ENCODE results near the gene KLHL29. TPM values are rescaled to one million over a fixed set of nuclear protein-coding genes. Genes with fewer than 3 reads are reported as not detected.

Gene KLHL29
- total and polyA plus RNA-seq, 4 donors = 0.29 to 2.3 (median 0.68) TPM

- H3K9me3 ChIP-seq (ENCODE audit: control insufficient read depth in 4 of 4, low read length in 3 of 4) = no peaks in the 10 kb centered on the region
- 89% methylated on average over 10 of the region's 10 CpGs for WGBS
- no peaks in the 10 kb centered on the region for H3K36me3 ChIP-seq (ENCODE audit: control insufficient read depth in 4 of 4, insufficient read depth in 3 of 4, low read depth in 1 of 4, low read length in 3 of 4)
- H3K4me3 ChIP-seq (ENCODE audit: low read depth in 1 of 3, low read length in 3 of 3) = no peak overlapping the region
- H3K9ac ChIP-seq (ENCODE audit: low read depth in 1 of 2, low read length in 2 of 2) = no peak overlapping the region
- no peaks in the 10 kb centered on the region for H3K27me3 ChIP-seq (ENCODE audit: control insufficient read depth in 4 of 4, insufficient read depth in 4 of 4, low read length in 3 of 4)
- no peaks in the 10 kb centered on the region for H3K4me1 ChIP-seq (ENCODE audit: control insufficient read depth in 4 of 4, insufficient read depth in 4 of 4, low read length in 3 of 4)
- DNase-seq (ENCODE audit: low spot score) = no peak
- TF ChIP-seq JUND (IDR thresholded peaks at IDR 0.05) (no peak), REST (IDR thresholded peaks at IDR 0.05) (no peak), HNF4A (conservative IDR thresholded peaks at IDR 0.05) (no peak)
- H3K27ac ChIP-seq (ENCODE audit: low read depth in 1 of 2, low read length in 2 of 2) = no peak overlapping the region
These were observed 101.1 kb downstream of the KLHL29 start for GRCh38 chr2:23485841-23486683.

GRCh38 chr2:23486684-23487075 is 101.7 kb downstream of the KLHL29 start:
- Histone ChIP-seq H3K4me1 (ENCODE audit: control insufficient read depth in 4 of 4, insufficient read depth in 4 of 4, low read length in 3 of 4) (no peaks in the 10 kb centered on the region), H3K9ac (ENCODE audit: low read depth in 1 of 2, low read length in 2 of 2) (no peak overlapping the region), H3K27ac (ENCODE audit: low read depth in 1 of 2, low read length in 2 of 2) (no peak overlapping the region), H3K9me3 (ENCODE audit: control insufficient read depth in 4 of 4, low read length in 3 of 4) (no peaks in the 10 kb centered on the region), H3K36me3 (ENCODE audit: control insufficient read depth in 4 of 4, insufficient read depth in 3 of 4, low read depth in 1 of 4, low read length in 3 of 4) (no peaks in the 10 kb centered on the region), H3K4me3 (ENCODE audit: low read depth in 1 of 3, low read length in 3 of 3) (no peak overlapping the region), H3K27me3 (ENCODE audit: control insufficient read depth in 4 of 4, insufficient read depth in 4 of 4, low read length in 3 of 4) (no peaks in the 10 kb centered on the region)
- no peak for DNase-seq (ENCODE audit: low spot score)
- WGBS = 78% methylated on average over 5 of the region's 5 CpGs
- TF ChIP-seq TAF1 (conservative IDR thresholded peaks at IDR 0.05) (no peak), ZBTB33 (IDR thresholded peaks at IDR 0.05) (no peak), MAX (IDR thresholded peaks at IDR 0.05) (no peak), NR2F2 (IDR thresholded peaks at IDR 0.05) (no peak), GABPA (IDR thresholded peaks at IDR 0.05 in 1 of 2, conservative IDR thresholded peaks at IDR 0.05 in 1 of 2) (no peak), FOXA2 (IDR thresholded peaks at IDR 0.05) (no peak), EGR1 (IDR thresholded peaks at IDR 0.05; ENCODE audit: low read depth in 2 of 2) (no peak), FOXA1 (IDR thresholded peaks at IDR 0.05) (no peak), JUND (IDR thresholded peaks at IDR 0.05) (no peak), CTCF (IDR thresholded peaks at IDR 0.05; ENCODE audit: low read depth, low read length, missing input control) (no peak), ATF3 (IDR thresholded peaks at IDR 0.05) (no peak), HNF4G (IDR thresholded peaks at IDR 0.05) (no peak), YY1 (IDR thresholded peaks at IDR 0.05) (no peak), RAD21 (IDR thresholded peaks at IDR 0.05) (no peak), HNF4A (conservative IDR thresholded peaks at IDR 0.05) (no peak)

Measured in liver (tissue), 9 donors.